Cardiac fibroblast (primary cell): ENCODE data around the gene LAMB4.

Experiments
- DNase-seq, 2 donors: peaks; one replicate each; pipeline versions ENCODE4 v3.0.0 to v3.0.0-alpha.2; 2010; ENCODE audit warnings: low read depth in 2 of 2
- H3K4me3 ChIP-seq, 2 donors: replicated peaks in 1 of 2; 1 replicate in 1 of 2; 2 replicates in 1 of 2; pipeline ENCODE4 v1.5.1; 2011; ENCODE audit warnings: low read depth in 2 of 2, low read length in 2 of 2, mild to moderate bottlenecking in 2 of 2, moderate library complexity in 1 of 2
- CTCF ChIP-seq: IDR thresholded peaks from one replicate; pipeline ENCODE4 v1.5.1; 2011; ENCODE audit warnings: low read depth, mild to moderate bottlenecking, low read length, inconsistent platforms

The LAMB4 gene

DNA sequence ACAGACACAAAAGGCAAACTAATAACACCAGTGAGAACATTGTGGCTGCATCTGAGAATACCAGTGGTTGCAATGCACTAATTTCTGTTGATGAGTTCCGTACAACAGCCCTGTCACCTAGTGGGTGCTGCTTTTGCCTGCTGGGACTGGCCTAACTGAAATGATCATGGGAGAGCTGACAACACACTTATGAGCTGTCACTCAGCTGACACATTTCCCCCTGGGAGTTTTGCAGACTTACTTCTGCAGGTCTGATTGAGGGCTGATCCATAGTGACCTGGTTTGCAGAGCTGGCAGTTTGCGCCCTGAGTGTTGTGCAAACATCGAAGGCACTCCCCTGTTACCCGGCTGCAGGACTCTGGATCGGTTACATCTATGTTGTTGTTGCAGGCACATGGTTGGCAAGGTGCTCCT is 66.6 kb downstream of the LAMB4 start:
- DNase-seq, result no peak
- TF ChIP-seq CTCF, result no peak
- H3K4me3 ChIP-seq, result no peak overlapping the region

DNA sequence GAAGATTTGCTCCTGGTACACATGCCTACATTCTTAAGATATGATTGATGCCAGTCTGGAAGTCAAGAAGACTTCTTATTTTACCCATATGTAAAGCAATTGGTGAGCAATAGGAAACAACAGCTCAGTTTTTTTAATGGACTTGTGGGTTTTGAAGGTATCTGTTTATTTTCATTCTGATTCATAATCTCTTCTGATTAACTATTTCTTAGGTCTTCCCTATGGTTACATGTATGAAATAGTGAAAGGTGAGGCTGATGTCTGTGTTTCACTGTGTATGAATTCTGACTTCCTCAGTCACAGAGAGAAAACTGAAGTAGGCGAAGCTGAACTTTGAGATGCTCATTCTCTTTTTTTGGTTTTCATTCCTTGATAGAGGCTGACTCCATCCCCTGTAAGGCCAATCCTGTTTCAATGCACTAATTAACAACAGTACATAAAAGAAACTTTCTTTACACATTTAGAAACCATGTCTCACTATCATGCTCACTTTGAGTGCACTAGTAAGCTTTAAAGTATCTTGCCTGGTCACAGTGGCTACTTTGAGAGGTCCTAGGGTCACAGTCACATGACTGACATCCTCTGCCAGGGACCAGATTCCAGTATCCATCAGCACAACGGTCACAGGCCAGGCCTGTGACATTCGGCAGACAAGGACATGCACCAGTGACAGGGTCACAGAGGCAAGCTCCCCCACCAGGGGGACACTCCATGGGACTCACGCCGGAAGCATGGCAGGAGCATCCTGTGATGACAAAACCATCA is 67.7 kb downstream of the LAMB4 start:
- TF ChIP-seq CTCF, result no peak
- no peak overlapping the region for H3K4me3 ChIP-seq
- peak in 1 of 2 donors; percentile 34 for DNase-seq

DNA sequence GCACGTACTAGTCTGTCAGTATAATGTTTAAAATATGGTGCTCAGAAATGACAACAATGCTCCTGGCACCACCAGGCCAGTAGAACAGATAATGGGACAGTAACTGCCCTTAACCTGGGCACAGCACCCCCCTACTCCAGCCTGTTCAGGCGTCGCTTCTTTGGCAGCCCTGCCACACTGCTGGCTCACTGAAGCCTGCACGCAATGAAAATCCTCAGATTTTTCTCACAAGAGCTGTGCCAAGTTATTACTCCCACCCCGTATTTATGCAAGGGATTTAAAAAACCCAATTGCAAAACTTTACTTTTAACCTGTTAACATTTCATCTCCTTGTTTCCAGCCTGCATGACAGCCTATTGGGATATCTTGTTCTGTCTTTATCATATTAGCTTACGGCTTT is 70.6 kb downstream of the LAMB4 start:
- no peak overlapping the region for H3K4me3 ChIP-seq
- peak in 1 of 2 donors; percentile 72 for DNase-seq
- no peak for TF ChIP-seq CTCF

GRCh38 chr7:108057951-108058481 is 72.1 kb downstream of the LAMB4 start:
- DNase-seq, result no peak
- no peak overlapping the region for H3K4me3 ChIP-seq
- TF ChIP-seq CTCF, result no peak

GRCh38 chr7:108055611-108056021 is 74.5 kb downstream of the LAMB4 start:
- DNase-seq, result no peak
- no peak for TF ChIP-seq CTCF
- H3K4me3 ChIP-seq, result no peak overlapping the region

DNA sequence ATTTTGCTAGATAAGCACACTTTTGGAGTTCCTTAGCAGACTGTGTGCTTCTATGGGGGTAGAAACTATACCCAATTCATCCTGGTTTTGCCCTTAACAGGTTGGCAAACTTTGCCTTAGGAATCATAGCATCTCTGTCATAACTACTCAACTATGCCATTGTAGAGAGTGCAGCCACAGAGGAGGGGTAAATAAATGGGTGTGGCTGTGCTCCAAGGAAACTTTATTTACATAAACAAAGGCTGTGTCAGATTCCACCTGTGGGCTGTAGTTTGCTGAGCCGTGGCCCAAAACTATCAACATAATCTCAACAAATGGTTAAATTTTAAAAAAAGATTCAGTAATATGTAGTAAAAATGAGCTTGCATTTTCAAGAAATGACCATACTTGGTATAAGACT is 75.6 kb downstream of the LAMB4 start:
- H3K4me3 ChIP-seq, result no peak overlapping the region
- no peak for DNase-seq
- TF ChIP-seq CTCF, result no peak
